ENCODE measurements around the gene TBC1D2. TPM values are rescaled to one million over a fixed set of nuclear protein-coding genes. Genes with fewer than 3 reads are reported as not detected.

Gene TBC1D2
- total RNA-seq, 4 donors from 2014 or later, result 42.4 to 57.4 (median 49.0) TPM

- no peak overlapping the region for H3K4me3 ChIP-seq
- H3K27me3 ChIP-seq, result no peaks in the 10 kb centered on the region
- H3K27ac ChIP-seq, result peak overlapping the region; percentile 28
- no peaks in the 10 kb centered on the region for H3K36me3 ChIP-seq
- no peak for DNase-seq (ENCODE audit: low spot score in 2 of 2)
- TF ChIP-seq POLR2AphosphoS5 (IDR thresholded peaks at IDR 0.05), result no peak
- TF ChIP-seq POLR2A (IDR thresholded peaks at IDR 0.05), result no peak
- TF ChIP-seq EP300 (IDR thresholded peaks at IDR 0.05), result no peak
- TF ChIP-seq CTCF (IDR thresholded peaks at IDR 0.05), result no peak
- H3K9me3 ChIP-seq, result no peaks in the 10 kb centered on the region
- peaks cover 24% of the 10 kb centered on the region for H3K4me1 ChIP-seq
- 70% methylated on average over 2 of the region's 4 CpGs for WGBS
These were observed 93.6 kb downstream of the TBC1D2 start for GRCh38 chr9:98161851-98162250.

- Histone ChIP-seq H3K4me3 (no peak overlapping the region), H3K27ac (no peak overlapping the region), H3K27me3 (no peaks in the 10 kb centered on the region), H3K4me1 (peaks cover 27% of the 10 kb centered on the region), H3K36me3 (peaks cover 4% of the 10 kb centered on the region), H3K9me3 (no peaks in the 10 kb centered on the region)
- WGBS, result 75% methylated on average over 6 of the region's 6 CpGs
- no peak for DNase-seq (ENCODE audit: low spot score in 2 of 2)
- TF ChIP-seq POLR2AphosphoS5 (IDR thresholded peaks at IDR 0.05) (no peak), POLR2A (IDR thresholded peaks at IDR 0.05) (no peak), CTCF (IDR thresholded peaks at IDR 0.05) (no peak), EP300 (IDR thresholded peaks at IDR 0.05) (no peak)
These were observed 95.7 kb downstream of the TBC1D2 start for GRCh38 chr9:98159790-98160189.

GRCh38 chr9:98159301-98159700, 96.1 kb downstream of the TBC1D2 start:
- no peaks in the 10 kb centered on the region for H3K27me3 ChIP-seq
- H3K36me3 ChIP-seq, result peaks cover 4% of the 10 kb centered on the region
- H3K27ac ChIP-seq, result no peak overlapping the region
- WGBS, result 83% methylated on average over 5 of the region's 5 CpGs
- no peak for TF ChIP-seq POLR2AphosphoS5 (IDR thresholded peaks at IDR 0.05)
- no peak for TF ChIP-seq CTCF (IDR thresholded peaks at IDR 0.05)
- TF ChIP-seq POLR2A (IDR thresholded peaks at IDR 0.05), result no peak
- TF ChIP-seq EP300 (IDR thresholded peaks at IDR 0.05), result no peak
- H3K4me3 ChIP-seq, result no peak overlapping the region
- H3K9me3 ChIP-seq, result no peaks in the 10 kb centered on the region
- no peak for DNase-seq (ENCODE audit: low spot score in 2 of 2)
- H3K4me1 ChIP-seq, result peaks cover 30% of the 10 kb centered on the region

GRCh38 chr9:98158071-98158831, 97.2 kb downstream of the TBC1D2 start:
- 81% methylated on average over 4 of the region's 4 CpGs for whole genome bisulfite sequencing
- Histone ChIP-seq H3K27ac (no peak overlapping the region), H3K36me3 (peaks cover 4% of the 10 kb centered on the region), H3K4me3 (no peak overlapping the region), H3K9me3 (no peaks in the 10 kb centered on the region), H3K27me3 (no peaks in the 10 kb centered on the region), H3K4me1 (peaks cover 20% of the 10 kb centered on the region)
- DNase-seq (ENCODE audit: low spot score in 2 of 2), result no peak
- TF ChIP-seq CTCF (IDR thresholded peaks at IDR 0.05), result no peak
- TF ChIP-seq POLR2A (IDR thresholded peaks at IDR 0.05), result no peak
- no peak for TF ChIP-seq EP300 (IDR thresholded peaks at IDR 0.05)
- TF ChIP-seq POLR2AphosphoS5 (IDR thresholded peaks at IDR 0.05), result no peak

- Histone ChIP-seq H3K36me3 (peaks cover 4% of the 10 kb centered on the region), H3K4me3 (no peak overlapping the region), H3K27me3 (no peaks in the 10 kb centered on the region), H3K4me1 (peaks cover 13% of the 10 kb centered on the region), H3K9me3 (no peaks in the 10 kb centered on the region), H3K27ac (no peak overlapping the region)
- WGBS, result 97% methylated on average over 9 of the region's 10 CpGs
- no peak for TF ChIP-seq POLR2A (IDR thresholded peaks at IDR 0.05)
- DNase-seq (ENCODE audit: low spot score in 2 of 2), result no peak
These were observed 98.1 kb downstream of the TBC1D2 start for GRCh38 chr9:98157372-98157771.
